Right renal cortex interstitium (tissue), 3 donors: ENCODE data around the gene GRK1. TPM values are rescaled to one million over a fixed set of nuclear protein-coding genes. Genes with fewer than 3 reads are reported as not detected.
"Not testable (repeated sequence)": the region's sequence is repeated elsewhere in the genome, so short reads cannot be mapped to it uniquely, and the experiment has no call there.

Experiments used
- DNase-seq, 3 donors: peaks; one replicate each; pipeline ENCODE4 v3.0.0-alpha.2; 2013; ENCODE audit warnings: low read depth in 3 of 3, low spot score in 2 of 3
- polyA plus RNA-seq, 3 donors: library from polyadenylated mRNA; unstranded; fragments of 120-200 nt; gene quantifications; one replicate each; pipeline ENCODE4 v1.2.1, GENCODE V29; 2013; ENCODE audit not compliant: insufficient read length in 3 of 3

The GRK1 gene
- polyA plus RNA-seq, 3 donors: 0.07 to 0.13 (median 0.12) TPM

GRCh38 chr13:113739527-113740285, 72.7 kb downstream of the GRK1 start:
- no peak for DNase-seq

GRCh38 chr13:113740286-113740556, 73.2 kb downstream of the GRK1 start:
- no peak for DNase-seq

- no peak for DNase-seq
Observed at GRCh38 chr13:113740661-113741060, 73.6 kb downstream of the GRK1 start.

- DNase-seq: no peak
Observed at GRCh38 chr13:113741191-113741668, 74.2 kb downstream of the GRK1 start.

- peak in 2 of 3 donors; percentile 25 to 55 for DNase-seq
Observed at GRCh38 chr13:113742000-113742441, 75.0 kb downstream of the GRK1 start.

GRCh38 chr13:113742445-113743120, 75.6 kb downstream of the GRK1 start:
- DNase-seq: peak in 2 of 3 donors; percentile 32 to 55

GRCh38 chr13:113743366-113744195, 76.6 kb downstream of the GRK1 start:
- DNase-seq: no peak

- no peak for DNase-seq
Observed at GRCh38 chr13:113744197-113745000, 77.4 kb downstream of the GRK1 start.

GRCh38 chr13:113745059-113745458, 78.0 kb downstream of the GRK1 start:
- no peak for DNase-seq

GRCh38 chr13:113745500-113746142, 78.6 kb downstream of the GRK1 start:
- DNase-seq: not testable (repeated sequence)

GRCh38 chr13:113746143-113746525, 79.1 kb downstream of the GRK1 start:
- DNase-seq: no peak

GRCh38 chr13:113746671-113747070, 79.7 kb downstream of the GRK1 start:
- no peak for DNase-seq

GRCh38 chr13:113747291-113747833, 80.3 kb downstream of the GRK1 start:
- DNase-seq: no peak

GRCh38 chr13:113748101-113748861, 81.3 kb downstream of the GRK1 start:
- no peak for DNase-seq

- no peak for DNase-seq
Observed at GRCh38 chr13:113748862-113749451, 81.9 kb downstream of the GRK1 start.

GRCh38 chr13:113749507-113749906, 82.5 kb downstream of the GRK1 start:
- no peak for DNase-seq

GRCh38 chr13:113749967-113750366, 82.9 kb downstream of the GRK1 start:
- no peak for DNase-seq

GRCh38 chr13:113750554-113751399, 83.8 kb downstream of the GRK1 start:
- DNase-seq: no peak
